H1 (cell line): Measurements from ENCODE around the gene PDK3. TPM values are rescaled to one million over a fixed set of nuclear protein-coding genes. Genes with fewer than 3 reads are reported as not detected.

ENCODE experiments used
- CTCF ChIA-PET: fragments of 300-600 bp; sonication (Branson Sonifier 250); formaldehyde crosslinking; loops from one replicate; lab custom pipeline; 2021; ENCODE audit not compliant: partially characterized antibody; lab: Charles Lee
- POLR2A ChIA-PET: fragments of 300-600 bp; sonication (Branson Sonifier 250); formaldehyde crosslinking; loops from one replicate; lab custom pipeline; 2021; ENCODE audit warnings: inconsistent platforms; ENCODE audit not compliant: partially characterized antibody; lab: Charles Lee
- DNase-seq, 2 experiments: peaks; one replicate each; pipeline versions ENCODE4 v3.0.0 to v3.0.0-alpha.2; 2010 to 2022; ENCODE audit warnings: low spot score in 2 of 2, low read depth in 1 of 2, mixed read lengths in 1 of 2
- FAIRE-seq: peaks from 2 replicates; lab custom pipeline; 2011; peaks lifted over from hg19 to GRCh38; lab: Jason Lieb, UNC
- H2AFZ ChIP-seq: 2 replicates; pipeline ENCODE4 v1.8.1; 2012; ENCODE audit warnings: low read length, inconsistent platforms
- H2AK5ac ChIP-seq: 2 replicates; pipeline ENCODE4 v1.6.1; 2013; ENCODE audit warnings: low read depth, low read length
- H2BK120ac ChIP-seq: replicated peaks from 2 replicates; pipeline ENCODE3; 2013; ENCODE audit warnings: low read depth, low read length, inconsistent platforms
- H2BK12ac ChIP-seq: 2 replicates; pipeline ENCODE4 v1.6.1; 2013; ENCODE audit warnings: low read depth, low read length
- H2BK15ac ChIP-seq: 2 replicates; pipeline ENCODE4 v1.6.1; 2013; ENCODE audit warnings: low read length
- H2BK20ac ChIP-seq: 2 replicates; pipeline ENCODE4 v1.6.1; 2013; ENCODE audit warnings: low read length
- H2BK5ac ChIP-seq: 2 replicates; pipeline ENCODE4 v1.6.1; 2013; ENCODE audit warnings: low read depth, low read length
- H3K14ac ChIP-seq: 2 replicates; pipeline ENCODE4 v1.6.1; 2013; ENCODE audit warnings: inconsistent platforms; ENCODE audit not compliant: insufficient read length
- H3K18ac ChIP-seq: 2 replicates; pipeline ENCODE4 v1.6.1; 2013; ENCODE audit warnings: low read length; ENCODE audit errors: extremely low read depth
- H3K23ac ChIP-seq: 2 replicates; pipeline ENCODE4 v1.6.1; 2013; ENCODE audit warnings: inconsistent platforms; ENCODE audit not compliant: insufficient read length
- H3K23me2 ChIP-seq: 2 replicates; pipeline ENCODE4 v1.6.1; 2013; ENCODE audit warnings: low read depth, low read length
- H3K27ac ChIP-seq: 2 replicates; pipeline ENCODE4 v1.6.1; 2011; ENCODE audit warnings: low read depth, low read length, inconsistent platforms
- H3K27me3 ChIP-seq, 4 experiments: replicated peaks in 1 of 4; 1 replicate in 1 of 4; 2 replicates in 3 of 4; pipeline versions ENCODE4 v1.6.1 to v1.8.1; 2011 to 2013; ENCODE audit warnings: low read length in 3 of 4, mild to moderate bottlenecking in 3 of 4, inconsistent platforms in 2 of 4, mixed read lengths in 2 of 4, moderate library complexity in 1 of 4; ENCODE audit not compliant: control insufficient read depth in 3 of 4, insufficient read depth in 3 of 4; ENCODE audit errors: extremely low read depth in 1 of 4
- H3K36me3 ChIP-seq, 4 experiments: 2 replicates each; pipeline versions ENCODE4 v1.6.1 to v1.8.1; 2011 to 2013; ENCODE audit warnings: mild to moderate bottlenecking in 4 of 4, low read length in 3 of 4, moderate library complexity in 2 of 4, control low read depth in 1 of 4, inconsistent platforms in 1 of 4; ENCODE audit not compliant: insufficient read depth in 4 of 4, control insufficient read depth in 2 of 4
- H3K4ac ChIP-seq: replicated peaks from 2 replicates; pipeline ENCODE3; 2013; ENCODE audit warnings: low read length, low read depth, mixed read lengths, inconsistent platforms; ENCODE audit not compliant: insufficient read length
- H3K4me1 ChIP-seq, 4 experiments: replicated peaks in 1 of 4; 1 replicate in 1 of 4; 2 replicates in 3 of 4; pipeline versions ENCODE4 v1.6.1 to v1.8.1; 2011 to 2013; ENCODE audit warnings: low read length in 3 of 4, inconsistent platforms in 2 of 4, mixed read lengths in 1 of 4; ENCODE audit not compliant: insufficient read depth in 4 of 4, control insufficient read depth in 3 of 4
- H3K4me2 ChIP-seq, 2 experiments: 2 replicates each; pipeline versions ENCODE4 v1.6.1 to v1.8.1; 2011 to 2013; ENCODE audit warnings: low read depth in 2 of 2, low read length in 2 of 2, control low read depth in 1 of 2, inconsistent platforms in 1 of 2, mild to moderate bottlenecking in 1 of 2; ENCODE audit not compliant: insufficient read depth in 1 of 2
- H3K4me3 ChIP-seq, 4 experiments: fragments of 200-600, 300-600 bp in 1 of 4; sonication (generic), shearing (Covaris generic), sonication (Bioruptor Twin) in 1 of 4; 2 replicates each; pipeline versions ENCODE4 v1.5.1 to v1.8.1; 2011 to 2016; ENCODE audit warnings: low read length in 4 of 4, low read depth in 3 of 4, control low read depth in 2 of 4, inconsistent platforms in 2 of 4, mild to moderate bottlenecking in 2 of 4, mixed read lengths in 1 of 4, moderate library complexity in 1 of 4; ENCODE audit not compliant: insufficient read depth in 2 of 4; ENCODE audit errors: extremely low read depth in 1 of 4
- H3K56ac ChIP-seq: replicated peaks from 2 replicates; pipeline ENCODE3; 2013; ENCODE audit warnings: low read depth, mild to moderate bottlenecking, mixed read lengths, low read length, inconsistent platforms; ENCODE audit not compliant: insufficient read length
- H3K79me1 ChIP-seq: 2 replicates; pipeline ENCODE4 v1.6.1; 2013; ENCODE audit warnings: low read depth, low read length, control low read depth
- H3K79me2 ChIP-seq, 2 experiments: 2 replicates each; pipeline versions ENCODE4 v1.6.1 to v1.8.1; 2012 to 2013; ENCODE audit warnings: low read length in 2 of 2, mild to moderate bottlenecking in 2 of 2, inconsistent platforms in 1 of 2; ENCODE audit not compliant: insufficient read depth in 2 of 2, control insufficient read depth in 1 of 2
- H3K9ac ChIP-seq, 4 experiments: replicated peaks in 1 of 4; 1 replicate in 1 of 4; 2 replicates in 3 of 4; pipeline versions ENCODE4 v1.6.1 to v1.8.1; 2011 to 2013; ENCODE audit warnings: low read depth in 3 of 4, low read length in 3 of 4, control low read depth in 2 of 4, mild to moderate bottlenecking in 2 of 4, moderate library complexity in 2 of 4, inconsistent platforms in 1 of 4; ENCODE audit errors: extremely low read depth in 1 of 4
- H3K9me3 ChIP-seq, 2 experiments: 2 replicates each; pipeline versions ENCODE4 v1.6.1 to v1.8.1; 2012 to 2013; ENCODE audit warnings: mild to moderate bottlenecking in 2 of 2, moderate library complexity in 2 of 2, control low read depth in 1 of 2, inconsistent platforms in 1 of 2, low read depth in 1 of 2, low read length in 1 of 2, mixed read lengths in 1 of 2; ENCODE audit not compliant: insufficient read depth in 2 of 2
- H4K20me1 ChIP-seq, 2 experiments: replicated peaks in 1 of 2; 2 replicates each; pipeline versions ENCODE3 to v1.8.1; 2011 to 2013; ENCODE audit warnings: inconsistent platforms in 2 of 2, low read length in 2 of 2, mild to moderate bottlenecking in 1 of 2; ENCODE audit not compliant: insufficient read depth in 2 of 2, control insufficient read depth in 1 of 2
- H4K5ac ChIP-seq: 2 replicates; pipeline ENCODE4 v1.6.1; 2013; ENCODE audit warnings: low read length, low read depth, mixed read lengths, inconsistent platforms; ENCODE audit not compliant: insufficient read length
- H4K8ac ChIP-seq: 2 replicates; pipeline ENCODE4 v1.8.0; 2013; ENCODE audit warnings: mild to moderate bottlenecking, moderate library complexity, low read length, inconsistent platforms; ENCODE audit not compliant: insufficient read depth; ENCODE audit errors: extremely low read depth
- H4K91ac ChIP-seq: replicated peaks from 2 replicates; pipeline ENCODE3; 2013; ENCODE audit warnings: low read length, mixed read lengths, inconsistent platforms; ENCODE audit not compliant: insufficient read length
- CHD1 ChIP-seq: IDR thresholded peaks from 2 replicates; pipeline ENCODE4 v1.6.1; 2012; ENCODE audit warnings: low read depth, low read length, improper control_type of control experiment
- KDM5A ChIP-seq: fragments of 200-600 bp; IDR thresholded peaks from 2 replicates; pipeline ENCODE4 v1.7.1; 2012; ENCODE audit warnings: mild to moderate bottlenecking, low read length, inconsistent platforms, mixed read lengths
- MAFK ChIP-seq: IDR thresholded peaks from 2 replicates; pipeline ENCODE4 v1.6.1; 2012; ENCODE audit warnings: low read depth, mild to moderate bottlenecking, improper control_type of control experiment, low read length
- NANOG ChIP-seq: IDR thresholded peaks from 2 replicates; pipeline ENCODE4 v1.6.1; 2011; ENCODE audit warnings: low read length, low read depth, mild to moderate bottlenecking, inconsistent platforms; ENCODE audit not compliant: insufficient read depth, poor library complexity, severe bottlenecking
- POU5F1 ChIP-seq: IDR thresholded peaks from 2 replicates; pipeline ENCODE4 v1.6.1; 2011; ENCODE audit warnings: low read depth, mild to moderate bottlenecking, low read length, moderate library complexity
- SAP30 ChIP-seq: fragments of 300-600 bp; sonication (generic); IDR thresholded peaks from 2 replicates; pipeline ENCODE4 v1.7.1; 2012; ENCODE audit warnings: low read length, moderate library complexity, mild to moderate bottlenecking, inconsistent platforms; ENCODE audit not compliant: insufficient read depth, insufficient replicate concordance
- SP4 ChIP-seq: IDR thresholded peaks from 2 replicates; pipeline ENCODE4 v1.6.1; 2012; ENCODE audit warnings: low read length, inconsistent platforms
- SRF ChIP-seq: IDR thresholded peaks from 2 replicates; pipeline ENCODE4 v1.6.1; 2011; ENCODE audit warnings: mild to moderate bottlenecking, low read depth, low read length, moderate library complexity
- WGBS, 2 experiments: shearing (Covaris generic) in 1 of 2; methylation state at CpG; one replicate each; pipeline versions ENCODE4 v1.1.6 to v1.1.7; 2013 to 2015; ENCODE audit warnings: low lambda C conversion rate in 2 of 2, mixed read lengths in 2 of 2, inconsistent platforms in 1 of 2, low coverage in 1 of 2, missing lambda C conversion rate in 1 of 2; ENCODE audit not compliant: insufficient replicate concordance in 2 of 2, insufficient coverage in 1 of 2, insufficient read length in 1 of 2; ENCODE audit errors: extremely low coverage in 1 of 2, missing lambda C conversion rate in 1 of 2; 5-methylcytosine and 5-hydroxymethylcytosine counted together
- polyA plus RNA-seq, 7 experiments: library from polyadenylated mRNA; depleted of rRNA in 3 of 7; stranded (reverse) in 5 of 7; unstranded in 2 of 7; fragments of >200 nt in 5 of 7; fragments of 200-250 nt in 2 of 7; gene quantifications; 1 replicate in 5 of 7; 2 replicates in 1 of 7; 4 replicates in 1 of 7; pipeline versions ENCODE4 v1.2.1 to v1.2.3, GENCODE V29; 2011 to 2013; ENCODE audit warnings: missing spikeins in 2 of 7, mixed read lengths in 2 of 7
- total RNA-seq: library from RNA; stranded (reverse); fragmentation: NEBNext Ultra II Directional; extraction: Animal tissue kit (Norgen Biotek cat#: 25700); gene quantifications from 2 replicates; pipeline ENCODE4 v1.2.1, GENCODE V29; 2021

The PDK3 gene
- total and polyA plus RNA-seq, 2 of the 8 experiments (the other 6 are each of a cell fraction or from before 2014, with no cell fraction given): 22.5 to 25.5 TPM

DNA sequence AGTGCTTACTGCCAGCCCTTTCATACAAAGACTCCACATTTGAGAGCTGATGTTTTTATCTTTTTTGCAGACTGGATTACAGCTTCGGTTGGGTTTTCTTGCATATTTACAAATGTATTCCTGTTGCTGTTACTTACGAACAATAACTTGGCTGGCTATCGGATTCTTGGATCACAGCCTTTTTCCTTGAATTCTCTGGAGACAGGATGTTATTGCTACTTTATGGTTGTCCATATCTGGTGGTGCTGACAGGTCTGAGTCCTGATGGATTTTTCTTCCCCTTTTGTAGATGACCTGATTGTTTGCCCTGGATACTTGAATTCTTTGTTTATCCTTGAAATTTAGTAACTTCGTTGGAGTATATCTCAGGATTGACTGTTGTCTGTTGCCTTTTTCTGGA lies 77.7 kb downstream of the PDK3 start:
- Histone ChIP-seq H3K14ac (no peak overlapping the region), H3K4me3 (no peak overlapping the region), H2BK20ac (no peak overlapping the region), H2AFZ (no peak overlapping the region)
- TF ChIP-seq NANOG (no peak), SAP30 (no peak), POU5F1 (no peak), KDM5A (no peak), CHD1 (no peak), SRF (no peak), MAFK (no peak), SP4 (no peak)
- TF ChIP-seq, all 59 proteins: peak for 0
- Histone ChIP-seq H3K23me2 (no peaks in the 10 kb centered on the region), H3K36me3 (no peaks in the 10 kb centered on the region; a peak in 1 of 8 replicates), H2BK5ac (no peak overlapping the region), H2BK120ac (no peak overlapping the region), H4K91ac (no peak overlapping the region), H3K4me1 (no peaks in the 10 kb centered on the region), H3K9me3 (no peaks in the 10 kb centered on the region), H4K8ac (no peak overlapping the region), H3K18ac (no peak overlapping the region), H3K23ac (no peak overlapping the region), H3K4ac (no peak overlapping the region), H3K4me2 (no peak overlapping the region), H2BK12ac (no peak overlapping the region), H3K27ac (no peak overlapping the region), H3K79me1 (no peaks in the 10 kb centered on the region), H2AK5ac (no peak overlapping the region), H4K20me1 (no peaks in the 10 kb centered on the region), H3K56ac (no peak overlapping the region), H2BK15ac (no peak overlapping the region), H4K5ac (no peak overlapping the region), H3K79me2 (no peaks in the 10 kb centered on the region), H3K9ac (no peak overlapping the region), H3K27me3 (no peaks in the 10 kb centered on the region)
- WGBS, 2 experiments: 94% methylated on average over 4 of the region's 4 CpGs; no CpG with 5 or more reads in 1 of the 2 experiments
- ChIA-PET CTCF (interaction anchor here (1.2 kb wide), 1 partner anchor 18 kb away, joined by 3 read pairs; no protein-coding TSS in a partner anchor), POLR2A (no interaction called here)
- FAIRE-seq (no peak), DNase-seq (no peak)
